NCI-H2196 treated with DMSO at 0.1 percent for 48 hours (cell line): Measurements from ENCODE around the gene NOP16.

Experiments used
- DNase-seq: peaks from one replicate; lab custom pipeline; 2025; ENCODE audit not compliant: unreplicated experiment; lab: John Stamatoyannopoulos, UW

The NOP16 gene

GRCh38 chr5:176361437-176362232, 26.8 kb downstream of the NOP16 start, which contains the start of gene KIAA1191:
TSS of gene KIAA1191 (minus strand) at chr5:176361764. CDS start at chr5:176359508, 2,256 bp downstream.
- DNase-seq = peak; percentile 82

DNA sequence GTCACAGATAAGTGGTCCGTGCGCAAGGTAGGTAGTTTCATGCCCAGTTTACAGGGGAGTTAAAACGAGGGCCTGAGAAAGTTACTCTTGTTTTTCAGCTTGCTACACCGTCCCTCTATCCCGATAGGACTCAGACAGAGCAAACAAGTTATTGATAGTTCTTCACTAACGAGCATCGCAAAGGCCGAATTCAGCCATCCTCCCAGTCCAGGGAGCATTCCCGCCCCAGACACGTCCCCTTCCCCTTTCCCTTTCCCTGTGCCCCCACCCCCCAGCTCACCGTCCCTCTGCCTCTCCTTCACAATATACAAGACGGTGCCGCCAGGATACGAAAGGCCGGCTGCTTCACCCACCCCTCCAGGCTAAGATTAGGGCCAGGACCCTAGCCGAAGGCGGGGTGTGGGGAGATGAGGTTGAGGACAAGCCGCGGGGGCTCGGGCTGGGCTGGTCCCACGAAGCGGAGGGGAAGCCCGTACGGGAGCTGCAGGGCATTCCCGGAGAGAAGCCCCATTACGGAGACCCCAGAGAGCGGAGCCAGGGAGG, 27.4 kb downstream of the NOP16 start:
- DNase-seq = no peak

DNA sequence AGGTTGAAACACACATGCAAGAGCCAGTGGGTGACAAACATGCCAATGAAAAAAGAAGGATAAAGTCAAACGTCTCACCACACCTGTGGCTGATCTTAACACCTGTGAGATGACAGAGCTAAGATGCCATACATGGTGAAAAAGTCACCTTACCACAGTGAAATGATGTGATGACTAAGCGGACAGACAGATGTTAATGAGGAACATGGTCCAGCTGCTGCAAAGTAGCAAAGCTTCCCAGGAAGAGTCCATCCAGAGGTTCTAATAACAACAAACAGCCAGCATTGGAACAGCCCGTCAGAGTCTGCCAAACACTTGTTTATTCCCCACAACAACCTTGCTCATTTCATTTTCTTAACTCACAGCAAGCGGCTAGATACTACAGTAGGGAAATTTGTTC, 28.7 kb downstream of the NOP16 start:
- no peak for DNase-seq

- no peak for DNase-seq
Observed at GRCh38 chr5:176356179-176356566, 32.2 kb downstream of the NOP16 start.

- no peak for DNase-seq
Observed at GRCh38 chr5:176355400-176356178, 32.8 kb downstream of the NOP16 start.

GRCh38 chr5:176353533-176353932, 34.9 kb downstream of the NOP16 start:
- DNase-seq = no peak

DNA sequence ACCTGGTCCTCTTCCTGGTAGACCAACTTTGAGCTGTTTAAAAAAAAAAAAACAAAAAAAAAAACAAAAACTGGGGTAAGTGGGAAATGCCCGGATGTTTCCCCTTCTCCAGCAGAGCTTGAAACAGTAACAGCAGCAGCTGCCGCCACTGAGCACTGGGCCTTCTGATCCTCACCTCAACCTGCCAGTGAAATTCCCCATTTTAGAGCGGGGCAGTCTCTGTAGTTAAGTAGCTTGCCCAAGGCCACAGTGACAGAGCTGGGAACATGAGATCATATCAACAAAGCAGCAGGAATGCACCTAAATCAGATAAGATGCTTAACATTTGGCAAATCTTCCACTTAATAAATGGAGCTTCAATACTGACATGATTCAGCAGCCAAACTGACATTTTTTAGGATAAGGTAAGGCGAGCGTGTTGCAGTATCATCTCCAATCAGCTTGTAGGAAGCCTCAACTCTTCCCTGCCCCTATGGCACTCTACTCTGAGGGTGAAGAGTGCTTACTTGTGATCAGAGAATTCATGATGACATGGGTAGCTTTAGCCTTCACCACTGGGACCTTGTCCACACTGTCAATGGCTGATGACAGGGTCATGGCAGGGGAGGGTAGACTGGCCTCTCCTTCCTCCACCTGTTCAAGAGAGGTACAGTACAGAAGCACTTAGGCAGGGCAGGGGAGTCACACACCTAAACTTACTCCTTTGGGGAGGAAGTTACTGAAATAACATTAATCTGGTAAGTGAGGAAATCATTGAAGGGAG, 36.1 kb downstream of the NOP16 start:
- DNase-seq = no peak

- no peak for DNase-seq
Observed at GRCh38 chr5:176350416-176350815, 38.0 kb downstream of the NOP16 start.

DNA sequence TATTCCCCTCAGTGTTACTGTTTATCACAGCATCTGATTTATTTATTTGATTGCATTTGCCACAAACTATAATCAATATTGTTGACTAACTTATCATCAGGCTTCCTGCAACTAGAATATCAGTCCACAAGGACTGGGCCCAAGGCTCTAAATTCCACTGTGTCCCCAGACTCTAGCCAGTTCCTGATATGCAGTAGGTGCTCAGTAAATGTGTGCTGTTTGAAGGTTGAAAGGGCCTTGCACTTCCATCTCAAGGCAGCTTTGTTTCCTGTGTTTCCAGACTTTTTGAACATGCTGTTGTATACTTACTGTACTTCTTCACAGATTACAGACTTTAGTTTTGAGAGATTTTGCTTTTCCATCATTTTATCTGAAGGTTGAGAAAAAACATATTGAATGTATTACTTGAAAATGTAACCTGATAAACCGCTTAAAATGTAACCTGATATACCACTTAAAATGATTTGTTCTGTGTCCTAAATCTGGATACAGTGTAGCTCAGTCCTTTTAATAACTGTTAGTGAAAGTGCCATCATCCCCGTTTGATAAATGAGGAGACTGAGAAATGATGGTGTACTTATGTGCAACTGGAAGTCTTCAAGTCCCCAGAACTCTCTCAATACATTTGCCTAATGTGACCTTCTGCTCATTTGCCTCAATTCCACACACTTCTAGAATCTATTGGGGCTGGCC, 45.5 kb downstream of the NOP16 start:
- DNase-seq = no peak

DNA sequence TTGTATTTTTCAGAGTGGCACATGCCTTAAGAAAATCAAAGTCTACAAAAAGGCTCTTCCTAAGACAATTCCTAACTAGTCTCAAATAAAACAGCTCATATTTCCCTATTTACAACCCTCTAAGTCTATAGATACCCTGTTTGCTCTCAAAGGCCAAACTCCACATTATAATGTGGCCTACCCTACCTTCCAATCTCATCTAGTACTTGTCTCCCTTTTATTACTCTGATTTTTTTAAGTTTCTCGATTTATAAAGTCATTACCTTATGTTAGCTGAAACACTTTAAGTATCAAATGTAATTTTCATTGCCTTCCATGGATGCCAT, 46.3 kb downstream of the NOP16 start:
- no peak for DNase-seq

DNA sequence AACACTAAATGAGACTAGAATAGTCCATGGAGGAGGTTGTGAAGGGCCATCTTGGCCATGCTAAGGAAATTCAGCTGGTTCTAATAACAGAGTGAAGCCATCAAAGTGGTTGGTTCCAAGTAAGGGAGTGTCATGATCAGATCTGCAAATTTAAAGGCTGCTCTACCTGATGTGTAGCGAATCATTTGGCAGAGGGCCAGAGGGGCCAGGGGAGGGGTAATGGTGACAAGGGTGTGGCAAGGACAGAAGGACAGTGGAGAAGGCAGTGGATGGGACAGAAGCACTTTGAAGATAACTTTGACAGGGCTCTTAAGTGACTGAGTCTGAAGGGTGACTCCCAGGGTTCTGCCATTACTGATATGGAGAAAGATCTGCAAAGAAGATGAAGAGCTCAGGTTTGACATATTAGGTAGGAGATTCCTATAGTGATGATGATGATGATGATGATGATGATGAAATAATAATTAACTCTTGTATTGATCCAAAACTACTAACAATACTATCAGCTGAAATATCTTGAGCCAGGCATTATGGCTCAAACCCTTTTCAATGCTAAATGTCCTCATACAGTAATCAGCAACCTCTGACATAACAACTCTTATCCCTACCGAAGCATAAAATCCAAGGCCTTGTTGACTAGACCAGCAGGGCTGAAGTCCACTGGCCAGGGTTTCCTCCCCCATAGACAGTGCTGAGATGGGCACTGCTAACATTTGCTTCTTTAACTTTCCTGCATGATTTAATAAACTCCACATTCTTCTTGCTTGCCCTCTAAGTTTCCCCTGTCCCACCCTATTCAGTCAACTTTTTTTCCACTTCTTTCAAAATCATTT, 46.9 kb downstream of the NOP16 start:
- no peak for DNase-seq

GRCh38 chr5:176339304-176339703, 49.1 kb downstream of the NOP16 start:
- DNase-seq = no peak

DNA sequence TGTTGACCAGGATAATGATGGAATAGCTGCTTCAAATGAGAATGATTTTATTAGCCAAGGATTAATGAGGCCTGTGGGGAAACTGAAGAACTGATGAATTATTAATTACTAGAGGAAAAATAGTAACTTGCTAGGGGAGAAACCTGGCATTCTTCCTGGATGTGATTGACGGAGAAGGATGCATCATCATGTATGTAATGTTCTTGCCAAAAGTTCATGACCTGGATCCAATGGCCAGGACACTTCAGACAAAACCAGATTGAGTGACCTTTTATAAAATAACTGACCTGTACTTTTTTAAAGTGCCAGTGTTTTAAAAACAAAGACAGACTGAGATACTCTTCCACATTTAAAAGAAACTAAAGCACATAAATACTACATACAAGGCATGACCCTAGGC, 50.5 kb downstream of the NOP16 start:
- DNase-seq = no peak

- no peak for DNase-seq
Observed at GRCh38 chr5:176334031-176334770, 54.2 kb downstream of the NOP16 start.
